Measurements from ENCODE around the gene VCPKMT. TPM values are rescaled to one million over a fixed set of nuclear protein-coding genes. Genes with fewer than 3 reads are reported as not detected.

Gene VCPKMT
- total RNA-seq, 1 experiment from 2014 or later = 6.5 TPM

DNA sequence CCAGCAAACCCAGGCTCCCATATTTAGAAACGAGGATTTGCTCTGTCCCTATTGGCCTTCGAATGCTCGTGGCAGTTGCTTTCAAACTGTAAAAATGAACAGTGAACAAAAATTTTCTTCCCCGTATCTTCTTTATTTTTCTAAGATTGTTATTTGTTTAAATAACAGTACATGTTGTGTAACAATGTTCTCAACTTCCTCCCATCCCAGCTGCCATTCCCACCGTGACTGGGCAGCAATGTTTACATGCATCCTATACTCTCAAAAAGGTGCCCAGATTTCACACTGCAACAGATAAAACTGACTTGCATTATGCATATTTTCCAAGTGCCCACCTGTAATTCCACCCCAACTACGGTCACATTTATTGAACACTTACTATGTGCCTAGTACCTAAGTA, 12.8 kb downstream of the VCPKMT start:
- Histone ChIP-seq H3K79me2 (ENCODE audit: low read depth) (no peaks in the 10 kb centered on the region), H3K4me3 (no peak overlapping the region), H3K9me3 (ENCODE audit: insufficient read depth, low read depth) (no peaks in the 10 kb centered on the region; the same call in 1 of the 2 replicates), H2AFZ (no peak overlapping the region), H3K27ac (no peak overlapping the region), H3K4me2 (no peak overlapping the region), H3K4me1 (replicated peaks; ENCODE audit: insufficient read depth) (peaks cover 40% of the 10 kb centered on the region), H3K27me3 (ENCODE audit: insufficient read depth, low read depth) (no peaks in the 10 kb centered on the region), H3F3A (ENCODE audit: insufficient read depth, low read depth) (peaks cover 38% of the 10 kb centered on the region; the same call in 1 of the 2 replicates), H3K9me2 (ENCODE audit: insufficient read depth) (no peaks in the 10 kb centered on the region), H4K20me1 (ENCODE audit: insufficient read depth) (no peaks in the 10 kb centered on the region), H3K36me3 (ENCODE audit: low read depth) (no peaks in the 10 kb centered on the region)
- no TSS peak for BruUV-seq (replicated peaks)
- no peak for DNase-seq
- TF ChIP-seq, protein P1, sequence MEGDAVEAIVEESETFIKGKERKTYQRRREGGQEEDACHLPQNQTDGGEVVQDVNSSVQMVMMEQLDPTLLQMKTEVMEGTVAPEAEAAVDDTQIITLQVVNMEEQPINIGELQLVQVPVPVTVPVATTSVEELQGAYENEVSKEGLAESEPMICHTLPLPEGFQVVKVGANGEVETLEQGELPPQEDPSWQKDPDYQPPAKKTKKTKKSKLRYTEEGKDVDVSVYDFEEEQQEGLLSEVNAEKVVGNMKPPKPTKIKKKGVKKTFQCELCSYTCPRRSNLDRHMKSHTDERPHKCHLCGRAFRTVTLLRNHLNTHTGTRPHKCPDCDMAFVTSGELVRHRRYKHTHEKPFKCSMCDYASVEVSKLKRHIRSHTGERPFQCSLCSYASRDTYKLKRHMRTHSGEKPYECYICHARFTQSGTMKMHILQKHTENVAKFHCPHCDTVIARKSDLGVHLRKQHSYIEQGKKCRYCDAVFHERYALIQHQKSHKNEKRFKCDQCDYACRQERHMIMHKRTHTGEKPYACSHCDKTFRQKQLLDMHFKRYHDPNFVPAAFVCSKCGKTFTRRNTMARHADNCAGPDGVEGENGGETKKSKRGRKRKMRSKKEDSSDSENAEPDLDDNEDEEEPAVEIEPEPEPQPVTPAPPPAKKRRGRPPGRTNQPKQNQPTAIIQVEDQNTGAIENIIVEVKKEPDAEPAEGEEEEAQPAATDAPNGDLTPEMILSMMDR (conservative IDR thresholded peaks at IDR 0.05) = no peak
- no peak for TF ChIP-seq EZH2 (IDR thresholded peaks at IDR 0.05; ENCODE audit: low read depth)
- CTCF ChIA-PET = interaction anchor here (2.1 kb wide), 1 partner anchor 241 kb away, joined by 10 read pairs; no protein-coding TSS in a partner anchor
- POLR2A ChIA-PET (ENCODE audit: unreplicated experiment) = no interaction called here
- intact Hi-C loops (cut with micrococcal nuclease; ENCODE audit: unreplicated experiment) = no loop called here

DNA sequence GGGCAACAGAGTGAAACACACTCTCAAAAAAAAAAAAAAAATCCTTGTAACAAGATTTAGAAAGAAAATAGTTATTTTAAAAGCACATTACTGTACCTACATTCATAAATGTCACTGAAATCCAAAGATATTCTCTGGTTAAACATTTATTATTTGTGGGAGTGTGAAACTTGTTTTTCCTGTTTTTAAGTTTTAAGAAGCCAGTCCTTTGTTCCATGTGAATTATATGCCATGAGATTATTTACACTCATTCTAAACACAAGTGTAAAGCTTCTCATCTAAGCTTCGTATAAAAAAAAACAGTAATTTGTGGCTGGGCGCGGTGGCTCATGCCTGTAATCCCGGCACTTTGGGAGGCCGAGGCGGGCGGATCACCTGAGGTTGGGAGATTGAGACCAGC, 15.0 kb downstream of the VCPKMT start:
- no peak for TF ChIP-seq EZH2 (IDR thresholded peaks at IDR 0.05; ENCODE audit: low read depth)
- TF ChIP-seq, protein P1 (conservative IDR thresholded peaks at IDR 0.05) = no peak
- H3K79me2 ChIP-seq (ENCODE audit: low read depth) = no peaks in the 10 kb centered on the region
- CTCF ChIA-PET = interaction anchor here (0.7 kb wide), 2 partner anchors 243 to 1624 kb away, joined by 3 read pairs; no protein-coding TSS in a partner anchor
- H4K20me1 ChIP-seq (ENCODE audit: insufficient read depth) = no peaks in the 10 kb centered on the region
- no peak overlapping the region for H3K4me3 ChIP-seq
- H3K27ac ChIP-seq = no peak overlapping the region; the same call in 1 of the 2 replicates
- no peaks in the 10 kb centered on the region; the same call in 1 of the 2 replicates for H3K9me3 ChIP-seq (ENCODE audit: insufficient read depth, low read depth)
- intact Hi-C loops (cut with micrococcal nuclease; ENCODE audit: unreplicated experiment) = no loop called here
- H2AFZ ChIP-seq = no peak overlapping the region
- peaks cover 40% of the 10 kb centered on the region for H3K4me1 ChIP-seq (replicated peaks; ENCODE audit: insufficient read depth)
- POLR2A ChIA-PET (ENCODE audit: unreplicated experiment) = no interaction called here
- H3K36me3 ChIP-seq (ENCODE audit: low read depth) = no peaks in the 10 kb centered on the region
- H3K27me3 ChIP-seq (ENCODE audit: insufficient read depth, low read depth) = no peaks in the 10 kb centered on the region
- peak in 1 of 2 experiments; percentile 52 for DNase-seq
- H3K4me2 ChIP-seq = no peak overlapping the region; the same call in 1 of the 2 replicates
- H3F3A ChIP-seq (ENCODE audit: insufficient read depth, low read depth) = peaks cover 26% of the 10 kb centered on the region; the same call in 1 of the 2 replicates
- no peaks in the 10 kb centered on the region for H3K9me2 ChIP-seq (ENCODE audit: insufficient read depth)
- no TSS peak for BruUV-seq (replicated peaks)

DNA sequence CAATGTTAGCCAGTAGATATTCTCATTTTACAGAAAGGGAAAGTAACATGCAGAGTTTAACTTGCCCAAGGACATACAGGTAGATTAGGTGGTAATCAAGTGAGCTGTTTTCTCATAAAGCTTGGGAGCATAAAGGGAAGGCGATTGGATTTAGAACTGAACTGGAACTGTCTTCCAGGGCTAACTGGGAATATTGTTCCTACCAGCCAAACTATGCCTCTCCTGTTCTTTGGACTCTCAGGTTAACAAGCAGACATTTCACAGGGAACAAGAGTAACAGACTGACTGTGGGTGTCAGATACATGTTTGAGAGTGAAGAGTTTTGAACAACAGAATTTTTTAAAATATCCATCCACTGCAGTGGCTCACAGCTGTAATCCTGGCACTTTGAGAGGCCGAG, 15.6 kb downstream of the VCPKMT start:
- H3K9me3 ChIP-seq (ENCODE audit: insufficient read depth, low read depth) = no peaks in the 10 kb centered on the region
- H3K4me1 ChIP-seq (replicated peaks; ENCODE audit: insufficient read depth) = peaks cover 40% of the 10 kb centered on the region
- no peaks in the 10 kb centered on the region for H3K9me2 ChIP-seq (ENCODE audit: insufficient read depth)
- ChIA-PET POLR2A (ENCODE audit: unreplicated experiment) (no interaction called here), CTCF (interaction anchor here (0.7 kb wide), 1 partner anchor 242 kb away, joined by 3 read pairs; no protein-coding TSS in a partner anchor)
- BruUV-seq (replicated peaks) = no TSS peak
- H2AFZ ChIP-seq = no peak overlapping the region
- no peaks in the 10 kb centered on the region for H3K27me3 ChIP-seq (ENCODE audit: insufficient read depth, low read depth)
- 0 out of 2 replicates have a peak overlapping the region, but pooled peaks have one; percentile 1 for H3K27ac ChIP-seq
- H3F3A ChIP-seq (ENCODE audit: insufficient read depth, low read depth) = peaks cover 22% of the 10 kb centered on the region; the same call in 1 of the 2 replicates
- TF ChIP-seq EZH2 (IDR thresholded peaks at IDR 0.05; ENCODE audit: low read depth) = no peak
- TF ChIP-seq, protein P1 (conservative IDR thresholded peaks at IDR 0.05) = no peak
- H3K4me3 ChIP-seq = no peak overlapping the region
- H4K20me1 ChIP-seq (ENCODE audit: insufficient read depth) = no peaks in the 10 kb centered on the region
- no peak for DNase-seq
- H3K79me2 ChIP-seq (ENCODE audit: low read depth) = no peaks in the 10 kb centered on the region
- intact Hi-C loops (cut with micrococcal nuclease; ENCODE audit: unreplicated experiment) = no loop called here
- no peaks in the 10 kb centered on the region for H3K36me3 ChIP-seq (ENCODE audit: low read depth)
- no peak overlapping the region for H3K4me2 ChIP-seq

Data from PC-9 (cell line).